Breast epithelium (tissue), 4 donors: ENCODE results near the gene PP2D1. TPM values are rescaled to one million over a fixed set of nuclear protein-coding genes. Genes with fewer than 3 reads are reported as not detected.
"Not testable (repeated sequence)": the region's sequence is repeated elsewhere in the genome, so short reads cannot be mapped to it uniquely, and the experiment has no call there.

Experiments
- DNase-seq, 2 donors: peaks; one replicate each; pipeline ENCODE4 v3.0.0-alpha.2; 2019; ENCODE audit warnings: low spot score in 2 of 2
- H3K27ac ChIP-seq, 2 donors: fragments of 200-600 bp; sonication (generic) in 1 of 2; one replicate each; pipeline ENCODE4 v1.5.1; 2016 to 2019; ENCODE audit warnings: mild to moderate bottlenecking in 1 of 2
- H3K27me3 ChIP-seq, 2 donors: fragments of 200-600 bp; sonication (generic) in 1 of 2; one replicate each; pipeline versions ENCODE4 v1.5.1 to v1.6.0; 2017 to 2019; ENCODE audit warnings: control low read depth in 1 of 2, mild to moderate bottlenecking in 1 of 2
- H3K36me3 ChIP-seq: fragments of 200-600 bp; one replicate; pipeline ENCODE4 v1.5.1; 2019
- H3K4me1 ChIP-seq, 2 donors: fragments of 200-600 bp; sonication (generic); one replicate each; pipeline ENCODE4 v1.5.1; 2016 to 2019; ENCODE audit warnings: control low read depth in 1 of 2
- H3K4me3 ChIP-seq, 3 donors: fragments of 200-600 bp; sonication (generic); 1 replicate in 2 of 3; 2 replicates in 1 of 3; pipeline ENCODE4 v1.5.1; 2016 to 2019; ENCODE audit warnings: mild to moderate bottlenecking in 3 of 3, moderate library complexity in 2 of 3
- H3K9me3 ChIP-seq, 2 donors: fragments of 200-600 bp; sonication (generic) in 1 of 2; one replicate each; pipeline ENCODE4 v1.5.1; 2016 to 2019; ENCODE audit warnings: control low read depth in 1 of 2
- POLR2A ChIP-seq: fragments of 450-650 bp; IDR thresholded peaks from one replicate; pipeline ENCODE4 v1.6.1; 2016; ENCODE audit warnings: antibody characterized with exemption, mild to moderate bottlenecking, moderate library complexity
- POLR2AphosphoS5 ChIP-seq, 3 donors: sonication (generic); formaldehyde crosslinking; IDR thresholded peaks; one replicate each; pipeline ENCODE4 v1.6.1; 2017; ENCODE audit warnings: antibody characterized with exemption in 3 of 3
- intact Hi-C: fragments of 100-400 bp; cut with DNase I; formaldehyde crosslinking; loops from one replicate; pipeline ENCODE4 v1.15.1; 2023; ENCODE audit warnings: low total_unique reads
- total RNA-seq, 3 donors: library from RNA; depleted of rRNA; stranded (reverse); fragments of >200 nt; gene quantifications; one replicate each; pipeline ENCODE4 v1.1.0, GENCODE V29; 2016
- TF ChIP-seq, protein P1 (sequence below), 3 donors: fragments of 450-650 bp; IDR thresholded peaks; one replicate each; pipeline ENCODE4 v1.5.1; 2016 to 2017; ENCODE audit warnings: antibody characterized with exemption in 3 of 3, mild to moderate bottlenecking in 3 of 3, moderate library complexity in 3 of 3

Gene PP2D1
- total RNA-seq, 3 donors from 2014 or later: not detected

DNA sequence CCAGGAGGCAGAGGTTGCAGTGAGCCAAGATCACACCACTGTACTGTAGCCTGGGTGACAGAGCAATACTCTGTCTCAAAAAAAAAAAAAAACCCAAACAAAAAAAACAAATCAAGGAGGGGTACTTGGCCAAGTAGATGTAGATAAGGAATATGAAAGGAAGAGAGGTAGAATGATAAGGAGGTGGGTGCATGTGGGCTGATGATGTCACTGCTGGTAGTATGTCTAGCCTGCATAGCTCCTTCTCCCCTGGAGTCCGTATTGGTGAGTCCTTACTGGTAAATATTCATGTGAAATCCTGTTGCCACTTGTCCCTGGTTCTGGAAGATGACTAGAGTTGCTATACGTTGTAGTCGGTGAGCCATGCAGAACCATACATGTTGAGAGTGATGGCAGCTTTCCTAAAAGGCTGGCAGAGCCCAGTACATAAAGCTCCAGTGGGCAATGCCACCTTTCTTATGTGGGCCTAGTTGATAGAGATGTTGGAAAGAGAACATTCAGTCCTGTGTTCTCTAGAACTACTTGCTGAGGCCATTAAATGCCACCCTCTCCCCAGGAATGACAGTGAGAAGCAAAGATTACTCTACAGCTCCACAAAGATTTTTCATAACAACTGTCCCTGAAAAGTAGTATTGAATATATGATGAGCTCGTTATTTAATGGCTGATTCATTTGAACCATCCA is 39.2 kb upstream of the PP2D1 start:
- Histone ChIP-seq H3K27me3 (no peaks in the 10 kb centered on the region), H3K27ac (no peak overlapping the region)

DNA sequence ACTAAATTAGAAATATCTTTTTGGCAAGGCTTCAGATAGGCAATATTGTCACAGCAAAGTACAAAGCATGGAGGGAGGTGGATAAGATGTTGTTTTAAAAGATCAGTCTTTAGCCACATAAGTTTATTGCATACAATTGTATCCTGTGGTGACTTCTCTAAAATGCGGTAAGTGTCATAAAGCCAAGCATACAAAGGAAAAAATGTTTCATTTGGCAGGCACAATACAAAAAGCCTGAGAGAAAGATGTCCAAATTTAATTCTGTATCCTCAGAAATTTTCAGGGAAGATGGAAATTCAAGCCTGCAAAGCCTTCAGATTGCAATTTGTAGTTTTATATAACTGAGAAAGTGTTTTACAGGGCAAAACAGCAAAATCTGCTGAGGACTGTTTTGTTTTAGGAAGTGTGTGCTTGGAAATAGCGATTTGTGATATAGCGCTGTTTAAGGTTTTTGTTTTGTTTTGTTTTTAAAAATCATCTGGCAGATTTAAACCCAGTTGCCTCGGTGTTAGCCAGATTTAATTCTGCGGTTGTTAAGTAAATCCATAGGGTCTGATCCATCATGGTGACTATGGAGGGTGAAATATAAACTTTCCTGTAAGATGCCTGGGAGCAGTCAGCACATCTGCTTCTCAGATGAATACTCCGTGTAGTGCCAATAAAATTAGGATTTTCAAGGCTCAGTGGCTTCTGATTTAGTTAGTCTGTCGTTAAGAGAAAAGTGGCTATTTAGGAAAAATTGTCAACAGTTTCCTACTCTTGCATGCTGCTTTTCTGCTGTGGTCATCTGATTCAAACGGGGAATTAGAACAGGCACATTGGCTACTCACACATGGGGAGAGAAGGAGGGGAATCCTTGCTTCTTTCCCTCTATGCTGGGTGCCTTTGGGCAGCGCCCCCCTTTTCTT is 36.2 kb upstream of the PP2D1 start:
- no peaks in the 10 kb centered on the region for H3K27me3 ChIP-seq
- no peak for DNase-seq
- H3K27ac ChIP-seq: peak overlapping the region in 1 of 2 donors; percentile 62
- H3K4me3 ChIP-seq: peak overlapping the region in 1 of 3 donors; percentile 36
- no peaks in the 10 kb centered on the region for H3K4me1 ChIP-seq
- TF ChIP-seq, protein P1, sequence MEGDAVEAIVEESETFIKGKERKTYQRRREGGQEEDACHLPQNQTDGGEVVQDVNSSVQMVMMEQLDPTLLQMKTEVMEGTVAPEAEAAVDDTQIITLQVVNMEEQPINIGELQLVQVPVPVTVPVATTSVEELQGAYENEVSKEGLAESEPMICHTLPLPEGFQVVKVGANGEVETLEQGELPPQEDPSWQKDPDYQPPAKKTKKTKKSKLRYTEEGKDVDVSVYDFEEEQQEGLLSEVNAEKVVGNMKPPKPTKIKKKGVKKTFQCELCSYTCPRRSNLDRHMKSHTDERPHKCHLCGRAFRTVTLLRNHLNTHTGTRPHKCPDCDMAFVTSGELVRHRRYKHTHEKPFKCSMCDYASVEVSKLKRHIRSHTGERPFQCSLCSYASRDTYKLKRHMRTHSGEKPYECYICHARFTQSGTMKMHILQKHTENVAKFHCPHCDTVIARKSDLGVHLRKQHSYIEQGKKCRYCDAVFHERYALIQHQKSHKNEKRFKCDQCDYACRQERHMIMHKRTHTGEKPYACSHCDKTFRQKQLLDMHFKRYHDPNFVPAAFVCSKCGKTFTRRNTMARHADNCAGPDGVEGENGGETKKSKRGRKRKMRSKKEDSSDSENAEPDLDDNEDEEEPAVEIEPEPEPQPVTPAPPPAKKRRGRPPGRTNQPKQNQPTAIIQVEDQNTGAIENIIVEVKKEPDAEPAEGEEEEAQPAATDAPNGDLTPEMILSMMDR (IDR thresholded peaks at IDR 0.05): no peak
- no peak for TF ChIP-seq POLR2AphosphoS5 (IDR thresholded peaks at IDR 0.05)
- TF ChIP-seq POLR2A: no peak
- H3K9me3 ChIP-seq: no peaks in the 10 kb centered on the region
- intact Hi-C loops: no loop called here
- H3K36me3 ChIP-seq: no peaks in the 10 kb centered on the region

More for the DNA sequence above, 39.2 kb upstream of the PP2D1 start:
- Histone ChIP-seq H3K4me1 (peaks cover 10% of the 10 kb centered on the region in 2 donors), H3K36me3 (no peaks in the 10 kb centered on the region), H3K4me3 (no peak overlapping the region), H3K9me3 (no peaks in the 10 kb centered on the region)
- TF ChIP-seq POLR2A: no peak
- TF ChIP-seq, protein P1 (IDR thresholded peaks at IDR 0.05): no peak
- TF ChIP-seq POLR2AphosphoS5 (IDR thresholded peaks at IDR 0.05): no peak
- no peak for DNase-seq
- intact Hi-C loops: no loop called here

DNA sequence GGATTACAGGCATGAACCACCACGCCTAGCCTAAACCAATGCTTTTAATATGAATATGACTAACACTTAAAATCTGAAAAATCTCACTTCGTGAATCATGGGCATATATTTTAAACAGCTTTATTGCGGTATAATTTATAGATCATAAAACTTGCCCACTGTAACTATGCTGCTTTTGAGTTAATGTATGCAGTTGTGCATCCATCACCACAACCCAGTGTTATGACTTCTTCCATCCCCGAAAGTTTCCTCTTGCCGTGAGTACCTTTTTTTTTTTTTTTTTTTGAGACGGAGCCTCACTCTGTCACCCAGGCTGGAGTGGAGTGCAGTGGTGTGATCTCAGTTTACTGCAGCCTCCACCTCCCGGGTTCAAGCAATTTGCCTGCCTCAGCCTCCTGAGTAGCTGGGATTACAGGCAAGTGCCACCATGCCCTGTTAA is 35.3 kb upstream of the PP2D1 start:
- Histone ChIP-seq H3K27ac (peak overlapping the region in 1 of 2 donors; percentile 62), H3K4me3 (no peak overlapping the region), H3K9me3 (no peaks in the 10 kb centered on the region), H3K4me1 (no peaks in the 10 kb centered on the region), H3K27me3 (no peaks in the 10 kb centered on the region), H3K36me3 (no peaks in the 10 kb centered on the region)
- intact Hi-C loops: no loop called here
- DNase-seq: no peak
- TF ChIP-seq POLR2A: no peak
- TF ChIP-seq, protein P1 (IDR thresholded peaks at IDR 0.05): no peak
- TF ChIP-seq POLR2AphosphoS5 (IDR thresholded peaks at IDR 0.05): no peak

DNA sequence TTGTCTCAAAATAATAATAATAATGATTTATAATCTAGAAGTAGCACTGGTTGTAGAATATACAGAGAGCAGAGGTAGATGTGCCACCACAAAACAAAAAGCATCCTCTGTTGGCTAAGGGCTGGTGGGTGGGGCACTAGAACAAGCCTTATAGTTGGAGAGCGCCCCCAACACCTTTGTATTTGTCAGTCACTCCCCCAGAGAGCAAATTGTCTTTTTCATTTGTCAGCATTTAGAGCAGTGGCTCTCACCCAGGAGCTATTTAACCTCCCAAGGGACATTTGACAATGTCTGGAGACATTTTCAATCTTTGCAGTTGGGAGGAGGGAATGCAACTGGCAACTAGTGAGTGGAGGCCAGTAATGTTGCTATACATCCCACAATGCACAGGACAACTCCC is 34.5 kb upstream of the PP2D1 start:
- no peaks in the 10 kb centered on the region for H3K36me3 ChIP-seq
- H3K27ac ChIP-seq: no peak overlapping the region
- intact Hi-C loops: loop anchor here (1.0 kb wide), 2 partner anchors 23 kb away; no protein-coding TSS in a partner anchor
- no peak overlapping the region for H3K4me3 ChIP-seq
- DNase-seq: no peak
- TF ChIP-seq, protein P1 (IDR thresholded peaks at IDR 0.05): no peak
- TF ChIP-seq POLR2A (no peak), POLR2AphosphoS5 (IDR thresholded peaks at IDR 0.05) (no peak)
- no peaks in the 10 kb centered on the region for H3K9me3 ChIP-seq
- no peaks in the 10 kb centered on the region for H3K4me1 ChIP-seq
- H3K27me3 ChIP-seq: no peaks in the 10 kb centered on the region

DNA sequence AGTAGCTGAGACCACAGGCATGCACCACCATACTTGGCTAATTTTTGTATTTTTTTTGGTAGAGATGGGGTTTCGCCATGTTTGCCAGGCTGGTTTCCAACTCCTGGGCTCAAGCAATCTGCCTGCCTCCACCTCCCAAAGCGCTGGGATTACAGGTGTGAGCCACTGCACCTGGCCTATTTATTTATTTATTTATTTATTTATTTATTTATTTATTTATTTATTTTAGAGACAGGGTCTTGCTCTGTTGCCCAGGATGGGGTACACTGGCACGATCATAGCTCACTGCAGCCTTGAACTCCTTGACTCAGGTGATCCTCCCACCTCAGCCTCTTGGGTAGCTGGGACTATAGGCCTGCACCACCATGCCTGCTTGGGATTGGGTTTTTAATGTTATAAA is 33.1 kb upstream of the PP2D1 start:
- DNase-seq, H3K4me1 ChIP-seq, H3K36me3 ChIP-seq, H3K9me3 ChIP-seq, intact Hi-C loops, H3K27ac ChIP-seq, H3K4me3 ChIP-seq, H3K27me3 ChIP-seq: not testable (repeated sequence)
